Endothelial cell of umbilical vein (primary cell): ENCODE data around the gene SLC6A18. TPM values are rescaled to one million over a fixed set of nuclear protein-coding genes. Genes with fewer than 3 reads are reported as not detected.
"Not testable (repeated sequence)": the region's sequence is repeated elsewhere in the genome, so short reads cannot be mapped to it uniquely, and the experiment has no call there.

Experiments used
- BruUV-seq: library from RNA; stranded (reverse); fragments of 400-500 nt; replicated peaks from 2 replicates; lab custom pipeline; 2021; lab: Mats Ljungman, UMichigan
- CTCF ChIA-PET: fragments of 300-600, 350-600 bp; sonication (Branson Sonifier 250); formaldehyde crosslinking; loops from one replicate; lab custom pipeline; 2021; ENCODE audit warnings: antibody characterized with exemption, inconsistent platforms; lab: Charles Lee
- POLR2A ChIA-PET: fragments of 300-600, 350-600 bp; sonication (Branson Sonifier 250); formaldehyde crosslinking; loops from one replicate; lab custom pipeline; 2021; ENCODE audit warnings: antibody characterized with exemption, inconsistent platforms; lab: Charles Lee
- DNase-seq: peaks from one replicate; pipeline ENCODE4 v3.0.0-alpha.2; 2011; ENCODE audit warnings: low read depth, low spot score
- FAIRE-seq: peaks from 2 replicates; lab custom pipeline; 2011; peaks lifted over from hg19 to GRCh38; lab: Jason Lieb, UNC
- H2AFZ ChIP-seq: 2 replicates; pipeline ENCODE4 v1.6.0; 2012; ENCODE audit warnings: low read depth, low read length, control low read depth, inconsistent platforms
- H3K27ac ChIP-seq: 2 replicates; pipeline ENCODE4 v1.5.1; 2011; ENCODE audit warnings: low read depth, mild to moderate bottlenecking, control low read depth, low read length, moderate library complexity; ENCODE audit not compliant: insufficient read depth
- H3K27me3 ChIP-seq, 2 experiments: 2 replicates each; pipeline versions ENCODE4 v1.6.0 to v1.6.1; 2011; ENCODE audit warnings: low read length in 2 of 2, mixed read lengths in 1 of 2; ENCODE audit not compliant: control insufficient read depth in 2 of 2, insufficient read depth in 2 of 2
- H3K36me3 ChIP-seq, 2 experiments: 2 replicates in 1 of 2; 3 replicates in 1 of 2; pipeline ENCODE4 v1.5.1; 2011; ENCODE audit warnings: low read length in 2 of 2, mild to moderate bottlenecking in 1 of 2, moderate library complexity in 1 of 2; ENCODE audit not compliant: control insufficient read depth in 2 of 2, insufficient read depth in 2 of 2; ENCODE audit errors: extremely low read depth in 1 of 2
- H3K4me1 ChIP-seq: 3 replicates; pipeline ENCODE4 v1.5.1; 2011; ENCODE audit warnings: mild to moderate bottlenecking, low read length; ENCODE audit not compliant: control insufficient read depth, insufficient read depth; ENCODE audit errors: extremely low read depth
- H3K4me2 ChIP-seq: 2 replicates; pipeline ENCODE4 v1.6.1; 2011; ENCODE audit warnings: low read length, control low read depth, mixed read lengths; ENCODE audit not compliant: insufficient read depth
- H3K4me3 ChIP-seq, 3 experiments: fragments of 200-600 bp in 1 of 3; sonication (generic), shearing (Covaris generic) in 1 of 3; replicated peaks in 1 of 3; 2 replicates each; pipeline ENCODE4 v1.5.1; 2011 to 2016; ENCODE audit warnings: control low read depth in 3 of 3, low read length in 3 of 3, mild to moderate bottlenecking in 2 of 3, inconsistent platforms in 1 of 3, low read depth in 1 of 3, moderate library complexity in 1 of 3; ENCODE audit not compliant: insufficient read depth in 1 of 3
- H3K79me2 ChIP-seq: 2 replicates; pipeline ENCODE4 v1.6.0; 2012; ENCODE audit warnings: low read length, inconsistent platforms; ENCODE audit not compliant: control insufficient read depth, insufficient read depth
- H3K9ac ChIP-seq: replicated peaks from 2 replicates; pipeline ENCODE3; 2011; ENCODE audit warnings: low read length, control low read depth; ENCODE audit not compliant: insufficient read depth; ENCODE audit errors: extremely low read depth
- H3K9me1 ChIP-seq: replicated peaks from 3 replicates; pipeline ENCODE4 v1.6.0; 2011; ENCODE audit warnings: mild to moderate bottlenecking, low read length; ENCODE audit not compliant: control insufficient read depth, insufficient read depth; ENCODE audit errors: extremely low read depth
- H3K9me3 ChIP-seq: replicated peaks from 2 replicates; pipeline ENCODE4 v1.5.1; 2012; ENCODE audit warnings: low read length, inconsistent platforms; ENCODE audit not compliant: control insufficient read depth, insufficient read depth
- H4K20me1 ChIP-seq: replicated peaks from 2 replicates; pipeline ENCODE3; 2011; ENCODE audit warnings: mild to moderate bottlenecking, low read length; ENCODE audit not compliant: control insufficient read depth, insufficient read depth; ENCODE audit errors: extremely low read depth
- CTCF ChIP-seq, 2 donors: IDR thresholded peaks; 1 replicate in 1 of 2; 2 replicates in 1 of 2; pipeline ENCODE4 v1.5.1; 2011; ENCODE audit warnings: low read length in 2 of 2, mild to moderate bottlenecking in 2 of 2, moderate library complexity in 2 of 2, control low read depth in 1 of 2, inconsistent platforms in 1 of 2, low read depth in 1 of 2; ENCODE audit not compliant: insufficient read depth in 1 of 2; ENCODE audit errors: extremely low read depth in 1 of 2
- EZH2 ChIP-seq: IDR thresholded peaks from 2 replicates; pipeline ENCODE4 v1.6.1; 2012; ENCODE audit warnings: borderline replicate concordance, low read depth, mild to moderate bottlenecking, moderate library complexity, low read length, inconsistent platforms; ENCODE audit not compliant: severe bottlenecking
- FOS ChIP-seq: IDR thresholded peaks from 2 replicates; pipeline ENCODE4 v1.6.1; 2011; ENCODE audit warnings: mild to moderate bottlenecking, low read length, moderate library complexity, borderline replicate concordance; ENCODE audit not compliant: insufficient read depth
- GATA2 ChIP-seq: IDR thresholded peaks from 2 replicates; pipeline ENCODE4 v1.7.0; 2011; ENCODE audit warnings: low read depth, mild to moderate bottlenecking, moderate library complexity, mixed read lengths, low read length; ENCODE audit not compliant: insufficient read length, insufficient read depth
- JUN ChIP-seq: IDR thresholded peaks from 2 replicates; pipeline ENCODE4 v1.6.1; 2011; ENCODE audit warnings: borderline replicate concordance, low read depth; ENCODE audit not compliant: insufficient read length, insufficient read depth
- MAX ChIP-seq: IDR thresholded peaks from 2 replicates; pipeline ENCODE4 v1.6.1; 2011; ENCODE audit not compliant: insufficient read depth, insufficient read length
- MYC ChIP-seq: IDR thresholded peaks from one replicate; pipeline ENCODE4 v1.6.1; 2011; ENCODE audit warnings: mild to moderate bottlenecking, low read depth, low read length
- POLR2A ChIP-seq: IDR thresholded peaks from 2 replicates; pipeline ENCODE4 v1.6.1; 2012; ENCODE audit warnings: low read depth, mild to moderate bottlenecking, control low read depth, low read length
- POLR2AphosphoS5 ChIP-seq: IDR thresholded peaks from 2 replicates; pipeline ENCODE4 v1.6.1; 2012; ENCODE audit warnings: low read depth, mild to moderate bottlenecking, control low read depth, low read length, moderate library complexity; ENCODE audit not compliant: insufficient read depth
- dilution Hi-C: fragments of 300-500 bp; cut with MboI; formaldehyde crosslinking; loops from one replicate; pipeline ENCODE4 v1.15.0; 2019; ENCODE audit warnings: low sequenced_read_pairs; ENCODE audit not compliant: extremely low pct_ligation_motif_present
- intact Hi-C: fragments of 100-400 bp; cut with micrococcal nuclease; formaldehyde crosslinking; loops from one replicate; pipeline ENCODE4 v1.10.0; 2022
- polyA plus RNA-seq, 4 experiments: library from polyadenylated mRNA; depleted of rRNA in 3 of 4; stranded (reverse) in 3 of 4; unstranded in 1 of 4; fragments of >200 nt; gene quantifications; 2 replicates each; pipeline versions ENCODE4 v1.2.1 to v1.2.3, GENCODE V29; 2011 to 2012; ENCODE audit warnings: missing spikeins in 1 of 4
- total RNA-seq: library from RNA; stranded (reverse); gene quantifications from 2 replicates; pipeline ENCODE4 v1.2.3, GENCODE V29; 2021

Gene SLC6A18
- total and polyA plus RNA-seq, 2 donors (not counting 3 experiments of a cell fraction or from before 2014, with no cell fraction given): not detected

DNA sequence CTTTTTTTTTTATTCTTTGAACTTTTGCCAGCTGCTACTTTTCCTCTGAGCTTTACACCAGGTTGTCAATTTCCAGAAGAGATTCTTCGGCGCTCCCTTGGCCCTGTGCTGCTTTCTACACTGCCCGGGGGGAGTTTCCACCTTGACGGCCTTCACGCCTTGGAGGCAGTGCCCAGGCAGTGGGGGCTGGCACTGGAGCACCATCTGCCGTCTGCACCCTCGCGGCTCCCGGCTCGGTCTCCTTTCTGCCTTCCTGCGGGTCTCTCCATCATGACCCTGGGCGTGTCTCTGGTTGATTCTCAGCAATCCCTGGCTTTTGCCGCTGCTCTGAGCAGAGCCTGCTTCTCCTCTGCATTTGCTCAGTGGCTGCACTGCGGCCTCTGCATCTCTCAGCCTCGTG is 2.9 kb downstream of the SLC6A18 start:
- TF ChIP-seq JUN (no peak), EZH2 (no peak), GATA2 (no peak), POLR2A (no peak), MAX (no peak), POLR2AphosphoS5 (no peak), MYC (no peak), FOS (no peak), CTCF (IDR thresholded peaks at IDR 0.05; ENCODE audit: extremely low read depth in 1 of 2, insufficient read depth in 1 of 2, low read depth in 1 of 2, low read length in 2 of 2) (no peak)
- ChIA-PET CTCF (no interaction called here), POLR2A (no interaction called here)
- dilution Hi-C loops: no loop called here
- Histone ChIP-seq H3K9me3 (no peaks in the 10 kb centered on the region), H3K79me2 (no peaks in the 10 kb centered on the region), H3K4me1 (no peaks in the 10 kb centered on the region), H3K36me3 (no peaks in the 10 kb centered on the region), H3K9me1 (no peaks in the 10 kb centered on the region), H3K4me3 (no peak overlapping the region), H2AFZ (no peak overlapping the region), H3K4me2 (no peak overlapping the region), H3K9ac (no peak overlapping the region), H4K20me1 (no peaks in the 10 kb centered on the region), H3K27ac (no peak overlapping the region), H3K27me3 (peaks cover 0 to 2% of the 10 kb centered on the region in 2 experiments)
- BruUV-seq: no TSS peak
- no peak for FAIRE-seq
- DNase-seq: no peak
- intact Hi-C loops: no loop called here

DNA sequence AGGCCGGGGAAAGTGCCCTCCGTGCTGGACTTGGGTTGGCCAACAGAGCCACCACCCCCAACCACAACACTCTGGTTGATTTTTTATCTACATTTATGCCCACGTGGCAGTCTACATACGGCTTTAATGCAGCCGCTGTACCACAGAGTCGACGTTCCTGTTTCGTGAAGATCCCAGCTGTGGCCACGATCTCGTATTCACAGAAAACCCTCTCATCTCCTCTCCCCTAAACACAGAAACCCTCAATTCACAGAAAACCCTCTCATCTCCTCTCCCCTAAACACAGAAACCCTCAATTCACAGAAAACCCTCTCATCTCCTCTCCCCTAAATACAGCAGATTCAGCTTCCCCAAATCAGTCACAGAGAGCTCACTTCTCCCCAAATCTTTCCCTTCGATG is 3.8 kb downstream of the SLC6A18 start:
- H2AFZ ChIP-seq, H3K27ac ChIP-seq, POLR2A ChIA-PET, intact Hi-C loops, H4K20me1 ChIP-seq, H3K4me3 ChIP-seq, H3K4me1 ChIP-seq, CTCF ChIA-PET, H3K4me2 ChIP-seq, BruUV-seq, H3K36me3 ChIP-seq, DNase-seq, FAIRE-seq, H3K9ac ChIP-seq, H3K9me1 ChIP-seq, H3K79me2 ChIP-seq, H3K27me3 ChIP-seq, dilution Hi-C loops, H3K9me3 ChIP-seq: not testable (repeated sequence)
